Measurements from ENCODE around the gene NCKAP1. TPM values are rescaled to one million over a fixed set of nuclear protein-coding genes. Genes with fewer than 3 reads are reported as not detected.

The NCKAP1 gene
- total RNA-seq, 1 experiment from 2014 or later, result 115 TPM

- TF ChIP-seq, protein P1, sequence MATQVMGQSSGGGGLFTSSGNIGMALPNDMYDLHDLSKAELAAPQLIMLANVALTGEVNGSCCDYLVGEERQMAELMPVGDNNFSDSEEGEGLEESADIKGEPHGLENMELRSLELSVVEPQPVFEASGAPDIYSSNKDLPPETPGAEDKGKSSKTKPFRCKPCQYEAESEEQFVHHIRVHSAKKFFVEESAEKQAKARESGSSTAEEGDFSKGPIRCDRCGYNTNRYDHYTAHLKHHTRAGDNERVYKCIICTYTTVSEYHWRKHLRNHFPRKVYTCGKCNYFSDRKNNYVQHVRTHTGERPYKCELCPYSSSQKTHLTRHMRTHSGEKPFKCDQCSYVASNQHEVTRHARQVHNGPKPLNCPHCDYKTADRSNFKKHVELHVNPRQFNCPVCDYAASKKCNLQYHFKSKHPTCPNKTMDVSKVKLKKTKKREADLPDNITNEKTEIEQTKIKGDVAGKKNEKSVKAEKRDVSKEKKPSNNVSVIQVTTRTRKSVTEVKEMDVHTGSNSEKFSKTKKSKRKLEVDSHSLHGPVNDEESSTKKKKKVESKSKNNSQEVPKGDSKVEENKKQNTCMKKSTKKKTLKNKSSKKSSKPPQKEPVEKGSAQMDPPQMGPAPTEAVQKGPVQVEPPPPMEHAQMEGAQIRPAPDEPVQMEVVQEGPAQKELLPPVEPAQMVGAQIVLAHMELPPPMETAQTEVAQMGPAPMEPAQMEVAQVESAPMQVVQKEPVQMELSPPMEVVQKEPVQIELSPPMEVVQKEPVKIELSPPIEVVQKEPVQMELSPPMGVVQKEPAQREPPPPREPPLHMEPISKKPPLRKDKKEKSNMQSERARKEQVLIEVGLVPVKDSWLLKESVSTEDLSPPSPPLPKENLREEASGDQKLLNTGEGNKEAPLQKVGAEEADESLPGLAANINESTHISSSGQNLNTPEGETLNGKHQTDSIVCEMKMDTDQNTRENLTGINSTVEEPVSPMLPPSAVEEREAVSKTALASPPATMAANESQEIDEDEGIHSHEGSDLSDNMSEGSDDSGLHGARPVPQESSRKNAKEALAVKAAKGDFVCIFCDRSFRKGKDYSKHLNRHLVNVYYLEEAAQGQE (IDR thresholded peaks at IDR 0.05; ENCODE audit: low read depth), result no peak
Observed at GRCh38 chr2:183037074-183037552, 1.1 kb downstream of the NCKAP1 start (continued).

GRCh38 chr2:183035954-183036669 is 2.1 kb downstream of the NCKAP1 start:
- peak overlapping the region; percentile 62 to 79; a peak in 3 of 4 replicates for H3K4me3 ChIP-seq (replicated peaks in 1 of 2; ENCODE audit: low read depth in 1 of 2, low read length in 2 of 2)
- H3K27me3 ChIP-seq (ENCODE audit: insufficient read depth, low read length), result no peaks in the 10 kb centered on the region
- H3K9ac ChIP-seq (ENCODE audit: low read length), result peak overlapping the region; percentile 87; the same call in 1 of the 2 replicates
- intact Hi-C loops (cut with micrococcal nuclease), result loop anchor here (5.0 kb wide), 1 partner anchor 86 kb away; the partner anchor contains the start of gene NUP35
- H2AFZ ChIP-seq (ENCODE audit: low read depth, low read length, poor library complexity, severe bottlenecking), result no peak overlapping the region
- DNase-seq (ENCODE audit: low read depth, low spot score) (no peak), ATAC-seq (no peak)
- POLR2A ChIA-PET, result no interaction called here
- no TSS peak for BruUV-seq (replicated peaks)
- H3K27ac ChIP-seq (ENCODE audit: low read depth, low read length), result peak overlapping the region; percentile 88; the same call in 1 of the 2 replicates
- peak overlapping the region; percentile 98 for H3K4me2 ChIP-seq (ENCODE audit: low read length)
- peaks cover 7 to 21% of the 10 kb centered on the region in 2 experiments for H3K4me1 ChIP-seq (ENCODE audit: control insufficient read depth in 1 of 2, insufficient read depth in 2 of 2, low read length in 2 of 2)
- H4K20me1 ChIP-seq (ENCODE audit: insufficient read depth), result peaks cover 28% of the 10 kb centered on the region; the same call in 1 of the 2 replicates
- RAD21 ChIA-PET (ENCODE audit: low non-redundant PET in 1 of 2, low total read pairs in 2 of 2, uncharacterized antibody in 2 of 2, unreplicated experiment in 2 of 2), result no interaction called here
- CTCF ChIA-PET, result no interaction called here
- H3K9me3 ChIP-seq (ENCODE audit: control insufficient read depth in 1 of 2, insufficient read depth in 1 of 2, low read depth in 1 of 2, low read length in 2 of 2), result no peaks in the 10 kb centered on the region
- H3K9me2 ChIP-seq (ENCODE audit: insufficient read depth), result no peaks in the 10 kb centered on the region
- TF ChIP-seq SRF (IDR thresholded peaks at IDR 0.05; ENCODE audit: low read depth), result no peak
- H3K79me2 ChIP-seq (ENCODE audit: insufficient read depth, low read length), result peaks cover 69% of the 10 kb centered on the region
- H3K36me3 ChIP-seq (ENCODE audit: control insufficient read depth in 1 of 2, insufficient read depth in 2 of 2, low read length in 2 of 2), result no peaks in the 10 kb centered on the region
